ENCODE measurements around the gene MAOA.

MAOA gene

DNA sequence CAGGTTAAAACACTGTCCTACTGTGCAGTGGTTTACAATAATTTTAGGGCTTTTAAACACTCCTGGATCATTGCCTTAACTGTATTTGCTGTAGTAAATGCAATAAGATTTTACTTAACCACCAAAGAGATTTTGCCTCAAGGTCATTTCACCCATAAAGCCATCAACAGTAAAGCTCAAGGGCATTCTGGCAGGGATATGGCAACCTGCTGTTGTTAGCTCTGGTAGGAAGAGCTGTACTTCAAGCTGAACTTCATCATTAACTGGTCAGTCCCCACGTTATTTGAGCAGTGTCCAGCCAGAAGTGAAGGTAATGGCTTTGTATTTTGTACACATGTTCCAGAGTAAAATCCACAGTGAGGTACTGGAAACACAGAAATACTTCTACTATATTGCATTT, 26.9 kb upstream of the MAOA start:
- no peak overlapping the region for H3K27ac ChIP-seq
- no peak for TF ChIP-seq ZFX (IDR thresholded peaks at IDR 0.05; ENCODE audit: borderline replicate concordance)
- TF ChIP-seq, protein P1, sequence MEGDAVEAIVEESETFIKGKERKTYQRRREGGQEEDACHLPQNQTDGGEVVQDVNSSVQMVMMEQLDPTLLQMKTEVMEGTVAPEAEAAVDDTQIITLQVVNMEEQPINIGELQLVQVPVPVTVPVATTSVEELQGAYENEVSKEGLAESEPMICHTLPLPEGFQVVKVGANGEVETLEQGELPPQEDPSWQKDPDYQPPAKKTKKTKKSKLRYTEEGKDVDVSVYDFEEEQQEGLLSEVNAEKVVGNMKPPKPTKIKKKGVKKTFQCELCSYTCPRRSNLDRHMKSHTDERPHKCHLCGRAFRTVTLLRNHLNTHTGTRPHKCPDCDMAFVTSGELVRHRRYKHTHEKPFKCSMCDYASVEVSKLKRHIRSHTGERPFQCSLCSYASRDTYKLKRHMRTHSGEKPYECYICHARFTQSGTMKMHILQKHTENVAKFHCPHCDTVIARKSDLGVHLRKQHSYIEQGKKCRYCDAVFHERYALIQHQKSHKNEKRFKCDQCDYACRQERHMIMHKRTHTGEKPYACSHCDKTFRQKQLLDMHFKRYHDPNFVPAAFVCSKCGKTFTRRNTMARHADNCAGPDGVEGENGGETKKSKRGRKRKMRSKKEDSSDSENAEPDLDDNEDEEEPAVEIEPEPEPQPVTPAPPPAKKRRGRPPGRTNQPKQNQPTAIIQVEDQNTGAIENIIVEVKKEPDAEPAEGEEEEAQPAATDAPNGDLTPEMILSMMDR (IDR thresholded peaks at IDR 0.05) = no peak

DNA sequence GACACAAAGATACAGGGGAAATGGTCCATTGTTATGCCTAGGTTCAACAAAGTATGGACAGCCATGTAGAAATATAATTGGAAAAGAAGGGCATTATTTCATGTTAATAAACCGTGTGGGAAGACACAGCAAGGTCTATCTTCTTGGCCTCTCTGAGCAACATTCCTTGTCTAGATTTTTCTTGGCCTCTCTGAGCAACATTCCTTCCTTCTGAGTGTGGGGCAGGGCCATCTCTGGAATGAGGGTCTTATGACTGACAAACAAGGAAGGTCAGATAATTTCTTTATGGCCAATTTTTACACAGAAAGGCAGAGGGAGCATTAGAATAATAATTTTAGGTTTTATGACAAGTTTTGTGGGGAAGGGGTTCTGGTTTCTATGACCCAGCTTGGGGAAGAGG, 24.3 kb upstream of the MAOA start:
- TF ChIP-seq, protein P1 (IDR thresholded peaks at IDR 0.05) = no peak
- no peak for TF ChIP-seq ZFX (IDR thresholded peaks at IDR 0.05; ENCODE audit: borderline replicate concordance)
- no peak overlapping the region for H3K27ac ChIP-seq

DNA sequence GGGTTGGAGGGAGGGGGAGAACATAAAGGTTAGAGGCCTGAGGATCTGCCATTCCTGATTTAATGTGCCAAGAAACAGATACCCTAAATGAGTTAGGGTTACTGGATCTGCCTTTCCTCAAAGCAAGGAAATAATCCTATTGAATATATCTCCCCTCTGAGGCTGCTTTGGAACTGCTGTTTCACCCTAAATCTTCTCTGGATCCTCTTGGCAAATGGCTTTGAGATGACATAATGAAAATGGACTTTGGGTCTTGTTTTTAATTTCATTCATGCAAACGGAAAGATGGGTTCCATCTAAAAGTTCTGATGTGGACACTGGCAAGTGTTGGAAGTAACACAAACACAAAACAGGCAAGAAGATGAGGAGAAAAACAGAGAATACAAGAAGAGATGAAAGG, 23.0 kb upstream of the MAOA start:
- no peak for TF ChIP-seq ZFX (IDR thresholded peaks at IDR 0.05; ENCODE audit: borderline replicate concordance)
- TF ChIP-seq, protein P1 (IDR thresholded peaks at IDR 0.05) = no peak
- no peak overlapping the region for H3K27ac ChIP-seq

DNA sequence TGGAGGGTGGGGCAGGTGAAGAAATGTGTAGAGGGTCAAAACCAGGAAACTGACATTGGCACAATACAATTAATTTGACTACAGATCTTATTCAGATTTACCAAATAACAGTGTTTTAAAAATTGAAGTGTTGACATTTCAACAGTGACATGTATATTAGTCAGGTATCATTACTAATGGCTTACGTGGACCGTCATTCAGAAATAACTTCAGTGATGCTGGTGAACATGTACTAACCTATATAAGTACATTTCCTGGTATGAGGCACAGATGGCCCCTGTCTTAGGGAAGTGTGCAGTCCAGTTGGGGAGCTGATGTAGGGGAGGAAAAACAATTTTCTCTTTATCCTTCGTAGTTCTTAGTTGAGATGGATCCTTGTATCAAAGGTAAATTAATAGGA, 22.3 kb upstream of the MAOA start:
- H3K27ac ChIP-seq = no peak overlapping the region
- TF ChIP-seq, protein P1 (IDR thresholded peaks at IDR 0.05) = no peak
- no peak for TF ChIP-seq ZFX (IDR thresholded peaks at IDR 0.05; ENCODE audit: borderline replicate concordance)

DNA sequence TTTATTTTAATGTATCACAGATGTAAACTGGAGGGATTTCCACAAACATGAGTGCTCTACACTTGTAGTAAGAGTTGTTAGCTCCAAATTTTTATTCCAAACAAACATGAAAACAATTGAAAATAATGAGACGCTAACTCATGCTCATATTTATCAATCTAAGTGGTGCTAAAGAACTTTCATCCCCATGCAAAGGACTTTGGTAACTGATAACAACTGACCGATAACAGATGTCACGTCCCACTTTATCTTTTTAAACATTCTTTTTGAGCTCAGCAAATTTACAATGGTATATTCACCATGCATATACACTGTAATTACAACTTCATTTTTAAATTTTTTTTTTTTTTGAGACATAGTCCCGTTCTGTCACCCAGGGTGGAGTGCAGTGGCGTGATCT, 15.6 kb upstream of the MAOA start:
- no peak overlapping the region for H3K27ac ChIP-seq
- TF ChIP-seq ZFX (IDR thresholded peaks at IDR 0.05; ENCODE audit: borderline replicate concordance) = no peak
- TF ChIP-seq, protein P1 (IDR thresholded peaks at IDR 0.05) = no peak

DNA sequence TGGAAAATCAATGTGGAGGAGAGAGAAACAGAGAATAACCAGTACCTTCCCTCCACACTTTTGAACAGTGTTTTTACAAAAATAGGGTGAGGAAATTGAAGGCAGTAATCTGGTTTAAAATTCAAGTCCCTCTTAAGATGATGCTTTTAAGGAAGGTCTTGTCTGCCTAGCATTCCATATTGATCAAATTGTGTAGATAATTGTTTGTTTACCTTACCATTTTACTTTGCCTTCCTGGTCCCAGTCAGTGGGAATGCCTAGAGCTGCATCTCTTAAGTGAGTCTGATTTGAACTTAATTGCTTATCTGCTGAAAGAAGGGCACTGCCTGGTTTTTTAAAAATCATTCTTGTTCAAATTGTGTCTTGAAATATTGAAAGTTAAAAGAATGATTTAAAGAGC, 14.4 kb upstream of the MAOA start:
- TF ChIP-seq, protein P1 (IDR thresholded peaks at IDR 0.05) = no peak
- TF ChIP-seq ZFX (IDR thresholded peaks at IDR 0.05; ENCODE audit: borderline replicate concordance) = no peak
- H3K27ac ChIP-seq = no peak overlapping the region

DNA sequence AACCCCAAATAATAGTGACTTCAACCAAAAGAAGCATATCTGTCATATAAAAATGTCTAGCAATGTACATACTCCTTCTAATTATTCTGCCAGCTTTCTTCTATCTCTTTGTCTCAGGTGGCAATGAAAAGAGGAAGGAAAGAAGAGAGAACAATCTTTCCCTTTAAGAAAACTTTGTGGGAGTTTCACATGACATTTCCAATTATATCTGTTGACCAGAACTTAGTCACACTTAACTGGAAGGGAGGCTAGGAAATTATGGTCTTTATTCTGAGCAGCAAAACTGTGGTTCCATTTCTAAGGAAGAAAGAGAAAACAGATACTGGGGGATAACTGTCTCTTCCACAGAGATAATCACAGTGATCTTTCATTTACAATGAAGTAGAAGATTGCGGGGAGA, 12.9 kb upstream of the MAOA start:
- H3K27ac ChIP-seq = no peak overlapping the region
- TF ChIP-seq, protein P1 (IDR thresholded peaks at IDR 0.05) = no peak
- TF ChIP-seq ZFX (IDR thresholded peaks at IDR 0.05; ENCODE audit: borderline replicate concordance) = no peak
